CD14-positive monocyte (primary cell): ENCODE data around the gene ZNF418. TPM values are rescaled to one million over a fixed set of nuclear protein-coding genes. Genes with fewer than 3 reads are reported as not detected.
A peak's percentile ranks its signal among the peaks of the same experiment; 100 is the strongest.
"Not testable (repeated sequence)": the region's sequence is repeated elsewhere in the genome, so short reads cannot be mapped to it uniquely, and the experiment has no call there.

Experiments
- DNase-seq, 3 donors: peaks; one replicate each; pipeline ENCODE4 v3.0.0-alpha.2; 2011 to 2022
- H2AFZ ChIP-seq: 2 replicates; pipeline ENCODE4 v1.6.0; 2012; ENCODE audit warnings: mild to moderate bottlenecking, low read depth, low read length, inconsistent platforms; ENCODE audit not compliant: insufficient read depth, poor library complexity, severe bottlenecking
- H3K27ac ChIP-seq, 2 donors: 1 replicate in 1 of 2; 2 replicates in 1 of 2; pipeline ENCODE4 v1.5.1; 2012 to 2013; ENCODE audit warnings: low read length in 2 of 2, control low read depth in 1 of 2, inconsistent platforms in 1 of 2, low read depth in 1 of 2, mild to moderate bottlenecking in 1 of 2
- H3K27me3 ChIP-seq, 2 donors: one replicate each; pipeline versions ENCODE4 v1.6.0 to v1.6.1; 2011 to 2013; ENCODE audit warnings: low read length in 2 of 2; ENCODE audit not compliant: control insufficient read depth in 2 of 2, insufficient read depth in 2 of 2
- H3K36me3 ChIP-seq, 2 donors: replicated peaks in 1 of 2; 1 replicate in 1 of 2; 2 replicates in 1 of 2; pipeline versions ENCODE4 v1.5.1 to v1.6.1; 2012 to 2013; ENCODE audit warnings: low read length in 2 of 2, control low read depth in 1 of 2, inconsistent platforms in 1 of 2, mild to moderate bottlenecking in 1 of 2; ENCODE audit not compliant: insufficient read depth in 2 of 2, control insufficient read depth in 1 of 2
- H3K4me1 ChIP-seq, 2 donors: 1 replicate in 1 of 2; 2 replicates in 1 of 2; pipeline versions ENCODE4 v1.5.1 to v1.6.1; 2012 to 2013; ENCODE audit warnings: low read length in 2 of 2, control low read depth in 1 of 2, inconsistent platforms in 1 of 2, mild to moderate bottlenecking in 1 of 2, moderate library complexity in 1 of 2; ENCODE audit not compliant: insufficient read depth in 2 of 2, control insufficient read depth in 1 of 2
- H3K4me2 ChIP-seq: replicated peaks from 2 replicates; pipeline ENCODE3; 2012; ENCODE audit warnings: low read length, moderate library complexity, mild to moderate bottlenecking; ENCODE audit not compliant: poor library complexity, severe bottlenecking; ENCODE audit errors: extremely low read depth
- H3K4me3 ChIP-seq, 3 experiments: fragments of 200-600 bp in 1 of 3; sonication (generic) in 1 of 3; replicated peaks in 1 of 3; 1 replicate in 2 of 3; 2 replicates in 1 of 3; pipeline ENCODE4 v1.5.1; 2011 to 2013; ENCODE audit warnings: low read length in 3 of 3, mild to moderate bottlenecking in 3 of 3, control low read depth in 2 of 3, low read depth in 2 of 3, inconsistent platforms in 1 of 3, moderate library complexity in 1 of 3
- H3K79me2 ChIP-seq: 2 replicates; pipeline ENCODE4 v1.6.0; 2012; ENCODE audit warnings: mild to moderate bottlenecking, control low read depth, inconsistent platforms, low read length, moderate library complexity; ENCODE audit not compliant: insufficient read depth
- H3K9ac ChIP-seq: 2 replicates; pipeline ENCODE4 v1.6.0; 2017; ENCODE audit warnings: low read length, mild to moderate bottlenecking; ENCODE audit not compliant: insufficient read depth, poor library complexity, severe bottlenecking
- H3K9me3 ChIP-seq, 2 donors: replicated peaks in 1 of 2; 1 replicate in 1 of 2; 2 replicates in 1 of 2; pipeline versions ENCODE4 v1.5.1 to v1.6.1; 2012 to 2013; ENCODE audit warnings: low read length in 2 of 2, control low read depth in 1 of 2; ENCODE audit not compliant: control insufficient read depth in 1 of 2, insufficient read depth in 1 of 2
- H4K20me1 ChIP-seq: 2 replicates; pipeline ENCODE4 v1.6.0; 2012; ENCODE audit warnings: mild to moderate bottlenecking, low read length, control low read depth, moderate library complexity; ENCODE audit not compliant: insufficient read depth
- H3K27ac Mint-ChIP-seq, 7 donors: one replicate each; pipeline ENCODE4 v1.8.0; 2020; ENCODE audit warnings: mild to moderate bottlenecking in 7 of 7, mixed read lengths in 7 of 7, moderate library complexity in 6 of 7, inconsistent platforms in 2 of 7
- H3K27me3 Mint-ChIP-seq, 3 donors: one replicate each; pipeline ENCODE4 v1.8.0; 2021 to 2022; ENCODE audit warnings: low read depth in 3 of 3, mild to moderate bottlenecking in 3 of 3, mixed read lengths in 3 of 3, moderate library complexity in 3 of 3, inconsistent platforms in 1 of 3
- H3K36me3 Mint-ChIP-seq, 2 donors: one replicate each; pipeline ENCODE4 v1.8.0; 2020; ENCODE audit warnings: mixed read lengths in 2 of 2, inconsistent platforms in 1 of 2, mild to moderate bottlenecking in 1 of 2
- H3K4me1 Mint-ChIP-seq: one replicate; pipeline ENCODE4 v1.8.0; 2020; ENCODE audit warnings: mild to moderate bottlenecking, mixed read lengths
- H3K4me3 Mint-ChIP-seq, 2 donors: one replicate each; pipeline ENCODE4 v1.8.0; 2020; ENCODE audit warnings: mild to moderate bottlenecking in 2 of 2, mixed read lengths in 2 of 2, moderate library complexity in 1 of 2
- H3K9me3 Mint-ChIP-seq, 7 donors: one replicate each; pipeline ENCODE4 v1.8.0; 2020 to 2022; ENCODE audit warnings: mixed read lengths in 7 of 7, mild to moderate bottlenecking in 6 of 7, moderate library complexity in 6 of 7, inconsistent platforms in 2 of 7
- WGBS: methylation state at CpG from one replicate; pipeline ENCODE4 v1.1.5; 2013; ENCODE audit warnings: missing lambda C conversion rate; ENCODE audit not compliant: insufficient coverage; 5-methylcytosine and 5-hydroxymethylcytosine counted together
- intact Hi-C, 2 donors: fragments of 100-400 bp; cut with micrococcal nuclease; formaldehyde crosslinking; loops; one replicate each; pipeline versions ENCODE4 v1.15.0 to v1.15.1; 2023
- polyA plus RNA-seq, 3 donors: library from polyadenylated mRNA; depleted of rRNA in 1 of 3; unstranded in 2 of 3; stranded (reverse) in 1 of 3; fragments of 300-500 nt in 2 of 3; fragments of >200 nt in 1 of 3; fragmentation: Illumina TruSeq in 2 of 3; gene quantifications; 1 replicate in 2 of 3; 2 replicates in 1 of 3; pipeline ENCODE4 v1.2.3, GENCODE V29; 2012 to 2021
- TF ChIP-seq, protein P1 (sequence below): fragments of 200-600 bp; IDR thresholded peaks from one replicate; pipeline ENCODE4 v1.8.0; 2022; ENCODE audit warnings: antibody characterized with exemption, mild to moderate bottlenecking

The ZNF418 gene
- polyA plus RNA-seq, 3 donors: 0.74 to 1.4 TPM; not detected in 1

GRCh38 chr19:57887195-57887941 lies 47.8 kb downstream of the ZNF418 start:
- peaks cover 15% of the 10 kb centered on the region for H3K79me2 ChIP-seq
- peaks cover 22% of the 10 kb centered on the region for H3K4me1 Mint-ChIP-seq

GRCh38 chr19:57886046-57886445 lies 49.2 kb downstream of the ZNF418 start:
- TF ChIP-seq, protein P1, sequence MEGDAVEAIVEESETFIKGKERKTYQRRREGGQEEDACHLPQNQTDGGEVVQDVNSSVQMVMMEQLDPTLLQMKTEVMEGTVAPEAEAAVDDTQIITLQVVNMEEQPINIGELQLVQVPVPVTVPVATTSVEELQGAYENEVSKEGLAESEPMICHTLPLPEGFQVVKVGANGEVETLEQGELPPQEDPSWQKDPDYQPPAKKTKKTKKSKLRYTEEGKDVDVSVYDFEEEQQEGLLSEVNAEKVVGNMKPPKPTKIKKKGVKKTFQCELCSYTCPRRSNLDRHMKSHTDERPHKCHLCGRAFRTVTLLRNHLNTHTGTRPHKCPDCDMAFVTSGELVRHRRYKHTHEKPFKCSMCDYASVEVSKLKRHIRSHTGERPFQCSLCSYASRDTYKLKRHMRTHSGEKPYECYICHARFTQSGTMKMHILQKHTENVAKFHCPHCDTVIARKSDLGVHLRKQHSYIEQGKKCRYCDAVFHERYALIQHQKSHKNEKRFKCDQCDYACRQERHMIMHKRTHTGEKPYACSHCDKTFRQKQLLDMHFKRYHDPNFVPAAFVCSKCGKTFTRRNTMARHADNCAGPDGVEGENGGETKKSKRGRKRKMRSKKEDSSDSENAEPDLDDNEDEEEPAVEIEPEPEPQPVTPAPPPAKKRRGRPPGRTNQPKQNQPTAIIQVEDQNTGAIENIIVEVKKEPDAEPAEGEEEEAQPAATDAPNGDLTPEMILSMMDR: no peak
- Histone ChIP-seq H3K4me3 (no peak overlapping the region), H3K4me2 (no peak overlapping the region), H3K36me3 (peaks cover 0 to 17% of the 10 kb centered on the region in 2 donors), H4K20me1 (no peaks in the 10 kb centered on the region), H3K27me3 (no peaks in the 10 kb centered on the region), H3K9ac (no peak overlapping the region), H3K27ac (no peak overlapping the region), H3K79me2 (peaks cover 15% of the 10 kb centered on the region), H3K9me3 (peaks cover 69 to 70% of the 10 kb centered on the region in 2 donors), H2AFZ (no peak overlapping the region), H3K4me1 (peaks cover 12 to 14% of the 10 kb centered on the region in 2 donors)
- Mint-ChIP-seq H3K36me3 (peaks cover 36 to 43% of the 10 kb centered on the region in 2 donors), H3K27ac (peak overlapping the region in 1 of 7 donors; percentile 25), H3K9me3 (peaks cover 42 to 82% (median 77%) of the 10 kb centered on the region in 7 donors), H3K4me1 (peaks cover 22% of the 10 kb centered on the region), H3K4me3 (no peak overlapping the region), H3K27me3 (peaks cover 0 to 2% (median 1%) of the 10 kb centered on the region in 3 donors)
- WGBS: no CpG with 5 or more reads among the region's 3 CpGs
- intact Hi-C loops: no loop called here
- DNase-seq: no peak

More at GRCh38 chr19:57887195-57887941, 47.8 kb downstream of the ZNF418 start:
- H3K9me3 Mint-ChIP-seq: peaks cover 42 to 94% (median 87%) of the 10 kb centered on the region in 7 donors
- DNase-seq: no peak
- H3K36me3 Mint-ChIP-seq: peaks cover 38 to 46% of the 10 kb centered on the region in 2 donors
- no peak overlapping the region for H3K27ac ChIP-seq
- TF ChIP-seq, protein P1: no peak
- H3K4me1 ChIP-seq: peaks cover 12 to 14% of the 10 kb centered on the region in 2 donors
- peaks cover 0 to 2% (median 1%) of the 10 kb centered on the region in 3 donors for H3K27me3 Mint-ChIP-seq
- no peaks in the 10 kb centered on the region for H4K20me1 ChIP-seq
- H3K9ac ChIP-seq: no peak overlapping the region
- H3K4me3 ChIP-seq: peak overlapping the region in 1 of 3 experiments; percentile 79
- no peak overlapping the region for H3K27ac Mint-ChIP-seq
- no peak overlapping the region for H3K4me2 ChIP-seq
- intact Hi-C loops: no loop called here
- peak overlapping the region; percentile 85 to 89 for H3K4me3 Mint-ChIP-seq
- H3K27me3 ChIP-seq: no peaks in the 10 kb centered on the region
- H3K9me3 ChIP-seq: peaks cover 74 to 78% of the 10 kb centered on the region in 2 donors
- 48% methylated on average over 4 of the region's 6 CpGs for WGBS
- H3K36me3 ChIP-seq: peaks cover 0 to 17% of the 10 kb centered on the region in 2 donors
- H2AFZ ChIP-seq: no peak overlapping the region

GRCh38 chr19:57873883-57874799 lies 61.1 kb downstream of the ZNF418 start:
- H3K4me3 ChIP-seq, H3K79me2 ChIP-seq, intact Hi-C loops, H3K4me1 ChIP-seq, H3K27ac Mint-ChIP-seq, H3K27me3 Mint-ChIP-seq, H3K27ac ChIP-seq, H3K27me3 ChIP-seq, H3K4me2 ChIP-seq, H3K4me3 Mint-ChIP-seq, H2AFZ ChIP-seq, H3K4me1 Mint-ChIP-seq, DNase-seq, H3K9ac ChIP-seq, H4K20me1 ChIP-seq: not testable (repeated sequence)
- peaks cover 2 to 56% of the 10 kb centered on the region in 2 donors for H3K36me3 ChIP-seq
- Mint-ChIP-seq H3K36me3 (peaks cover 39 to 48% of the 10 kb centered on the region in 2 donors), H3K9me3 (peaks cover 62 to 92% (median 88%) of the 10 kb centered on the region in 7 donors)
- peaks cover 80 to 92% of the 10 kb centered on the region in 2 donors for H3K9me3 ChIP-seq
- WGBS: 100% methylated on average over 2 of the region's 8 CpGs
